Stimulated activated CD4-positive, alpha-beta T cell treated with anti-CD3 and anti-CD28 coated beads, Interleukin-15, amount 100 ng/mL, for 1 hour (primary cell): Measurements from ENCODE around the gene DISP3.
A peak's percentile ranks its signal among the peaks of the same experiment; 100 is the strongest.

ENCODE experiments used
- DNase-seq, 2 donors: peaks; one replicate each; pipeline ENCODE4 v3.0.0-alpha.2; 2020; ENCODE audit warnings: low read depth in 1 of 2, low spot score in 1 of 2

DISP3 gene, protein sequence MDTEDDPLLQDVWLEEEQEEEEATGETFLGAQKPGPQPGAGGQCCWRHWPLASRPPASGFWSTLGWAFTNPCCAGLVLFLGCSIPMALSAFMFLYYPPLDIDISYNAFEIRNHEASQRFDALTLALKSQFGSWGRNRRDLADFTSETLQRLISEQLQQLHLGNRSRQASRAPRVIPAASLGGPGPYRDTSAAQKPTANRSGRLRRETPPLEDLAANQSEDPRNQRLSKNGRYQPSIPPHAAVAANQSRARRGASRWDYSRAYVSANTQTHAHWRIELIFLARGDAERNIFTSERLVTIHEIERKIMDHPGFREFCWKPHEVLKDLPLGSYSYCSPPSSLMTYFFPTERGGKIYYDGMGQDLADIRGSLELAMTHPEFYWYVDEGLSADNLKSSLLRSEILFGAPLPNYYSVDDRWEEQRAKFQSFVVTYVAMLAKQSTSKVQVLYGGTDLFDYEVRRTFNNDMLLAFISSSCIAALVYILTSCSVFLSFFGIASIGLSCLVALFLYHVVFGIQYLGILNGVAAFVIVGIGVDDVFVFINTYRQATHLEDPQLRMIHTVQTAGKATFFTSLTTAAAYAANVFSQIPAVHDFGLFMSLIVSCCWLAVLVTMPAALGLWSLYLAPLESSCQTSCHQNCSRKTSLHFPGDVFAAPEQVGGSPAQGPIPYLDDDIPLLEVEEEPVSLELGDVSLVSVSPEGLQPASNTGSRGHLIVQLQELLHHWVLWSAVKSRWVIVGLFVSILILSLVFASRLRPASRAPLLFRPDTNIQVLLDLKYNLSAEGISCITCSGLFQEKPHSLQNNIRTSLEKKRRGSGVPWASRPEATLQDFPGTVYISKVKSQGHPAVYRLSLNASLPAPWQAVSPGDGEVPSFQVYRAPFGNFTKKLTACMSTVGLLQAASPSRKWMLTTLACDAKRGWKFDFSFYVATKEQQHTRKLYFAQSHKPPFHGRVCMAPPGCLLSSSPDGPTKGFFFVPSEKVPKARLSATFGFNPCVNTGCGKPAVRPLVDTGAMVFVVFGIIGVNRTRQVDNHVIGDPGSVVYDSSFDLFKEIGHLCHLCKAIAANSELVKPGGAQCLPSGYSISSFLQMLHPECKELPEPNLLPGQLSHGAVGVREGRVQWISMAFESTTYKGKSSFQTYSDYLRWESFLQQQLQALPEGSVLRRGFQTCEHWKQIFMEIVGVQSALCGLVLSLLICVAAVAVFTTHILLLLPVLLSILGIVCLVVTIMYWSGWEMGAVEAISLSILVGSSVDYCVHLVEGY (N-terminal part only)

GRCh38 chr1:11478571-11479374 lies at the start of gene DISP3:
DISP3 (plus strand) TSS chr1:11479155; CDS start chr1:11500993, 21,838 bp downstream.
- peak; percentile 39 to 62 for DNase-seq

DNA sequence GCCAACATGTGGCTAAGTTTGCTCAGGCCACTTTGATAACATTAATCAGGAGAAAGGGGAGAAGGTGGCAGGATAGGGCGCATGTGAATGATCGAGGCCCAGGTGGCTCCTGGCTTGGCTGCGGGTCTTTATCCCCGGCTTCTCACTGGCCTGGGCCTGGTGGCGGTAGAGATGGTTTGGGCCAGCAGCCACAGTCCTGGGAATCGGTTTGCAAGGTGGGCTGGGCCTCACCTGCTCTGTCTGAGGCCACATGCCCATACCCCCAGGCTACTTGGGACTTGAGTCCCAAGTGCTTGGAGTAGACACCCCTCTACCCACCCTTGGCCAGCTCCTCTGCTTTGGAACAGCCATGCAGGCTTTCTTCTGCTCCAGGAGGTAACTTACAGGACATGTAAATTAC lies 49.7 kb upstream of the DISP3 start:
- DNase-seq, result no peak

DNA sequence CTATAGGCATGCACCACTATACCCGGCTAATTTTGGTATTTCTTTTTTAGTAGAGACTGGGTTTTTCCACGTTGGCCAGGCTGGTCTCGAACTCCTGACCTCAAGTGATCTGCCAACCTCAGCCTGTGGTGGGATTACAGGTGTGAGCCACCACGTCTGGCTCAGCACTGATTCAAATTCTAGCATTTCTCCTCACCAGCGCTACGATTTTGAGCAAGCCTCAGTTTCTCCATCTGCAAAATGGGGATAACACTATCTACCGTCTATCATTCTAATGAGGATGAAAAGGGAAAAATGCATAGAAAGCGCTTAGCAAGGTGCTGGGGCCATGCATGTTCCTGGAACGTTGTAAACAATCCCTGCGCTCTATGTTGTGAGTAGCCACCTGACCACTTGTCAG lies 49.0 kb upstream of the DISP3 start:
- no peak for DNase-seq

DNA sequence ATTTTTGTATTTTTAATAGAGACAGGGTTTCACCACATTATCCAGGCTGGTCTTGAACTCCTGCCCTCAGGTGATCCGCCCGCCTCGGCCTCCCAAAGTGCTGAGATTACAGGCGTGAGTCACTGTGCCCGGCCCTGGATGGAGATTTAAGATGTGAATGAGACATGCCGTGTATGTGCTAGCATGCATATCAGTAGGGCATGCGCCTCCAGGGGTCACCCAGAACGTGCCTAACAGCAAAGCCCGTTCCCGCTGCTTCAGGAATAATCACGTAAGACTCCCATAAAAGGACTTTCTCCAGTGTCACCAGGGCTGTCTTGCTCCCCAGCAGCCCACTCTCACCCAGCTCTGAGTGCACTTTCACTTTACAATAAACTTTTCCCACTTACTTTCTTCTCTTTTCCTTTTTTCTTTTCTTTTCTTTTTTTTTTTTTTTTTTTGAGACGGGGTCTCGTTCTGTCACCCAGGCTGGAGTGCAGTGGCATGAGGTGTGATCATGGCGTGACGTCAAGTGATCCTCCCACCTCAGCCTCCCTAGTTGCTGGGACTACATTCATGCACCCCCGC lies 46.9 kb upstream of the DISP3 start:
- no peak for DNase-seq

DNA sequence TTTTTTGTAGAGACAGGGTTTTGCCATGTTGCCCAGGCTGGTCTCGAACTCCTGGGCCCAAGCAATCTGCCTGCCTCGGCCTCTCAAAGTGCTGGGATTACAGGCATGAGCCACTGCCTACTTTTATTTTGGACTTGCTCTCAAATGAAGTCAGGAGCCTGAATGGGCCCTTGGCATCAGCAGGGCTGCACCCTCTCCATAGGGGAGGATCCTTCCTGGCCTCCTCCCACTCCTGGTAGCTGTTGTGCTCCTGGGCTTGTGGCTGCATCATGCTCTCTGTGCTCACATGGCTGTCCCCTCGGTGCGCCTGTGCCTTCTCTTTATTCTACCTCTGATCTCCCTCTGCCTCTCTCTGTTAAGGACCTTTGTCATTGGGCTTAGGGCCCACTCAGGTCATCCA lies 46.4 kb upstream of the DISP3 start:
- DNase-seq, result no peak

GRCh38 chr1:11434501-11434900 lies 44.5 kb upstream of the DISP3 start:
- DNase-seq, result no peak

GRCh38 chr1:11434926-11435325 lies 44.0 kb upstream of the DISP3 start:
- DNase-seq, result no peak

GRCh38 chr1:11438996-11439395 lies 40.0 kb upstream of the DISP3 start:
- DNase-seq, result no peak

- DNase-seq, result no peak
Measured at GRCh38 chr1:11441211-11441952, 37.6 kb upstream of the DISP3 start.

DNA sequence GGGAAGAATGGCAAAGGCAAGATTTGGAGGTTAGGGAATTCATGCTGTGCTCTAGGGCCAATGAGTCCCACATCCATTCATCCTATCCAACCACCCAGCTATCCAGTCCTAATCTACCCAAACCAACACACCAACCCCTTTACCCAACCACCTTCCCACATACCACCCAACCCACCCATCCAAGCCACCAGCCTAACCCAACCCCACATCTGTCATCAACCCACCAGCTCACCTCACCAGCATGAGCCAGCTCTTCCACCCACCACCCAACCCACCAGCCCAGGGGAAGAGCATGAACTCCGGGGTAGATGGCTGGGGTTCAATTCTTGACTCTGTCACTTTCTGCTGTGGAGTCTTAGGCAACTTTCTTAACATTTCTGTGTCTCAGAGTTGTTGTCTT lies 35.9 kb upstream of the DISP3 start:
- no peak for DNase-seq

DNA sequence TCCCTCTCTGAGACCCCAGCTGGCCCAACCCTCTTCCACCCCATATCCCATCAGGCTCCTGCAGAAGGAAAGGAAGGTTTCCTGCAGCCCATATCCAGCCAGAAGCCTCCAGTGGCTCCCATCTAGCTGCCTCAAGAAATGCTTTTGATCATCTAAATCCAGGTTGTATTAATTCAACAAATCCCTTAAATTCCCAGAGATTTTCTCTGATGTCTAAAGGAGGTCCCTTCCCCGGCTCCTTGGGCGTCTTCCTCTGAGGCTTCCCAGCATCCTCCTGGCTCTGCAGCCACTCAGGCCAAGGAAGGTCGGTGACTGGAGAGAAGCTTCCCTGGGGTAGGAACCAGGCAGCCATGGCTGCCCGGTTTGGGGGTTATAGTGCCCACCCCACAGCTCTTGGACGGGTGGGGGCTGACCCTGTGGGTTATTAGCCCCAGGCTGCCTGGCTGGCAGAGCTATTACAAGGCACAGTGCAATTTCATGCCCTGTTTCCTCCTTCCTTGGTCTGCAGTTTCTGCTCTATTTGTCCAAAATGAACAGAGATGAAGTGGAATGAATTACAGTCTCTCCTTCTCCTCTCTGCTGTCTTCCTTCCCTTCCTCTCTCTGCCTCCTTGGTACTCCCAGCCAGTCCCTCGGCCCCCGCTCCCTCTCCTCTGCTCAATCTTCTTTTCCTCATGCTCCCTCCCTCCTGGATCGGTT lies 34.8 kb upstream of the DISP3 start:
- no peak for DNase-seq

DNA sequence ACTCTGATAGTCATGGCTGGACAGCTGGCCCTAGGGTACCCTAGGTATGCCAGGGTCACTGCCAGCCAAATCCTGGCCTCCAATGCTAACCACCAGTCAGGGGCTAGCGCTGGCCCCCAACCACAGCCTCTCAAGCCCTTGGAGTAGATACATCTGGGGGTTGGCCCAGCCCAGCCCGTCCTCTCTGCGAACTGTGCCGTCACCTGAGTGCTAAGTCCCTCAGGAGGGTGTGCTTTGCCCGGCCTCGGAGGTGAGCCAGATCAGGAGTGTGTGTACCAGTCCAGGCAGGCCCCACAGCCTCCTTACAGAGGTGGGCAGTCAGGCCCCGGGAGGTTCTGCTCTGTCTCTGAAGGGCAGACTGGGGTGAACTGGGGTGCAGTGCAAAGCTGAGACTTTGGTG lies 34.0 kb upstream of the DISP3 start:
- no peak for DNase-seq

- DNase-seq, result no peak
Measured at GRCh38 chr1:11447903-11448302, 31.1 kb upstream of the DISP3 start.

GRCh38 chr1:11448373-11449099 lies 30.4 kb upstream of the DISP3 start:
- DNase-seq, result no peak

DNA sequence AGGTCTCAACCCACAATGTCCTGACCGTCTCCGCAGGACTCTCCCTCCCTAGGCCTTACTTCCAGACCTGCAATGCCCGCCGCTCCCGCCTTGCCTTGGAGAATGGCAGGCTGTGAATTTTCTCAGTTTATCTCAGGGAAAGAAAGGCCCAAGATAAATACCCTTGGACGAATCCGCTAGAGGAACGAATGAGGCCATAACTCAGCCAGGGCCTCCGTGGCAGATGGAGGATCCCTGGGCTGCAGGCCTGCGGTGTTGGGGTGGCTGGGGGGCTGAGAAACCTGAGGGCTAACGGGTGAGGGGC lies 29.9 kb upstream of the DISP3 start:
- DNase-seq, result no peak

GRCh38 chr1:11450310-11450709 lies 28.6 kb upstream of the DISP3 start:
- DNase-seq, result no peak

GRCh38 chr1:11453742-11454491 lies 25.0 kb upstream of the DISP3 start:
- no peak for DNase-seq
